CD4-positive, alpha-beta T cell treated with Interleukin-15 for 1 hour (primary cell): ENCODE results near the gene PGRMC2.
A peak's percentile ranks its signal among the peaks of the same experiment; 100 is the strongest.
"Not testable (repeated sequence)": the region's sequence is repeated elsewhere in the genome, so short reads cannot be mapped to it uniquely, and the experiment has no call there.

Experiments
- DNase-seq: peaks from one replicate; pipeline ENCODE4 v3.0.0-alpha.2; 2020

Gene PGRMC2

GRCh38 chr4:128298146-128298758 is 10.6 kb upstream of the PGRMC2 start:
- no peak for DNase-seq

- no peak for DNase-seq
Observed at GRCh38 chr4:128295255-128295654, 7.6 kb upstream of the PGRMC2 start.

- DNase-seq = no peak
Observed at GRCh38 chr4:128294464-128294863, 6.9 kb upstream of the PGRMC2 start.

GRCh38 chr4:128292349-128292748 is 4.7 kb upstream of the PGRMC2 start:
- no peak for DNase-seq

GRCh38 chr4:128291096-128291495 is 3.5 kb upstream of the PGRMC2 start:
- DNase-seq = no peak

GRCh38 chr4:128290526-128290925 is 2.9 kb upstream of the PGRMC2 start:
- DNase-seq = no peak

GRCh38 chr4:128289523-128290158 is 2.0 kb upstream of the PGRMC2 start:
- DNase-seq = no peak

- DNase-seq = peak; percentile 50
Observed at GRCh38 chr4:128288689-128289106, 1.1 kb upstream of the PGRMC2 start.

GRCh38 chr4:128287871-128288688 is 467 bp upstream of the PGRMC2 start:
- DNase-seq = peak; percentile 99

- no peak for DNase-seq
Observed at GRCh38 chr4:128286474-128287058, 1.0 kb downstream of the PGRMC2 start.

- no peak for DNase-seq
Observed at GRCh38 chr4:128285085-128285997, 2.3 kb downstream of the PGRMC2 start.

GRCh38 chr4:128284317-128284716 is 3.3 kb downstream of the PGRMC2 start:
- DNase-seq = no peak

GRCh38 chr4:128283071-128283470 is 4.5 kb downstream of the PGRMC2 start:
- DNase-seq = no peak

GRCh38 chr4:128282516-128282915 is 5.1 kb downstream of the PGRMC2 start:
- DNase-seq = no peak

- no peak for DNase-seq
Observed at GRCh38 chr4:128281354-128281753, 6.3 kb downstream of the PGRMC2 start.

GRCh38 chr4:128279624-128280225 is 7.9 kb downstream of the PGRMC2 start:
- no peak for DNase-seq

GRCh38 chr4:128277856-128278255 is 9.8 kb downstream of the PGRMC2 start:
- DNase-seq = no peak

- DNase-seq = no peak
Observed at GRCh38 chr4:128275346-128275745, 12.3 kb downstream of the PGRMC2 start.

GRCh38 chr4:128271551-128271950 is 16.1 kb downstream of the PGRMC2 start:
- no peak for DNase-seq

GRCh38 chr4:128268970-128269369 is 18.6 kb downstream of the PGRMC2 start:
- no peak for DNase-seq

GRCh38 chr4:128267745-128268144 is 19.9 kb downstream of the PGRMC2 start:
- DNase-seq = no peak

- not testable (repeated sequence) for DNase-seq
Observed at GRCh38 chr4:128267171-128267570, 20.4 kb downstream of the PGRMC2 start.
